Measurements from ENCODE around the gene SYT8. TPM values are rescaled to one million over a fixed set of nuclear protein-coding genes. Genes with fewer than 3 reads are reported as not detected.

Gene SYT8
- total RNA-seq, 4 donors from 2014 or later, result 2.0 TPM; not detected in 3

DNA sequence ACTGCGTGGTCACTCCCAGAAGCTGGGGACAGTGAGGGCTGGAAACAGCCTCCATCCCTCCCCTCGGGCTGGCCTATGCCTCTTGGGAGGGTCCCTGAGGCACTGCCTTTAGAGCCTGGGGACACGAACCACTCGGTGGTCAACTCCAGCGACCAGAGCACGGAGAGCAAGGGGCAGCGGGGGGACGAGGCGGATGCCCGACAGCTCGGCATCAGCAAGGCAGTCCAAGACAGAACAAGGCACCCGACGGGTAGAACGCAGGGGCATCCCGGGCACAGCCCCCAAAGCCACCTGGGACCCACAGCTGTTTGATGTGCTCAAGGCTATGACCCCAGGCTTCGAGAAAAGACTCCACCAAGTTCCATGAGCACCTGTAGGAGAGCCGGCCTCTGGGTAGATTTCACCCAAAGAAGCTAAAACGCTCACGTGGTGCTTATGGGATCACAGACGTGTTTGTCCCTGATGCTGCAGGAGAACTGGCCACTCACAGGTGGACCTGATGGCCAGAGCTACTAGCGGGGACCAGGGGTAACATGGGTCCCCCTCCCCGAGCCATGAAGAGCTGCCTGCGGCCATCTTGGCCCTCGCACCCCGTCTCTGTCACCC, 17.6 kb downstream of the SYT8 start:
- H3K27me3 ChIP-seq, result no peaks in the 10 kb centered on the region
- DNase-seq, result no peak
- TF ChIP-seq CTCF (IDR thresholded peaks at IDR 0.05) (no peak), POLR2A (IDR thresholded peaks at IDR 0.05) (no peak)
- intact Hi-C loops (cut with DNase I; ENCODE audit: low total_unique reads), result no loop called here
- H3K27ac ChIP-seq, result no peak overlapping the region
- no peaks in the 10 kb centered on the region for H3K4me1 ChIP-seq
- no peak overlapping the region for H3K4me3 ChIP-seq
- H3K9me3 ChIP-seq, result no peaks in the 10 kb centered on the region
- no peaks in the 10 kb centered on the region for H3K36me3 ChIP-seq

- no peak for DNase-seq
- Histone ChIP-seq H3K4me3 (no peak within 1 kb of the TSS), H3K4me1 (no peaks in the 10 kb centered on the region), H3K9me3 (no peaks in the 10 kb centered on the region), H3K27me3 (no peaks in the 10 kb centered on the region), H3K36me3 (no peaks in the 10 kb centered on the region), H3K27ac (no peak within 1 kb of the TSS)
- intact Hi-C loops (cut with DNase I; ENCODE audit: low total_unique reads), result no loop called here
- TF ChIP-seq CTCF (IDR thresholded peaks at IDR 0.05), result no peak
- TF ChIP-seq POLR2A (IDR thresholded peaks at IDR 0.05), result no peak
Measured at GRCh38 chr11:1852877-1853276, 18.1 kb downstream of the SYT8 start, which contains the start of gene LSP1. TSS of gene LSP1 (plus strand) at chr11:1853084. CDS start at chr11:1853145, 61 bp downstream.

- H3K4me1 ChIP-seq, result no peaks in the 10 kb centered on the region
- no peak overlapping the region for H3K4me3 ChIP-seq
- no peaks in the 10 kb centered on the region for H3K9me3 ChIP-seq
- no peak for DNase-seq
- no peak overlapping the region for H3K27ac ChIP-seq
- no peaks in the 10 kb centered on the region for H3K36me3 ChIP-seq
- intact Hi-C loops (cut with DNase I; ENCODE audit: low total_unique reads), result no loop called here
- H3K27me3 ChIP-seq, result no peaks in the 10 kb centered on the region
- TF ChIP-seq POLR2A (IDR thresholded peaks at IDR 0.05) (no peak), CTCF (IDR thresholded peaks at IDR 0.05) (no peak)
Measured at GRCh38 chr11:1853376-1854131, 18.8 kb downstream of the SYT8 start.

DNA sequence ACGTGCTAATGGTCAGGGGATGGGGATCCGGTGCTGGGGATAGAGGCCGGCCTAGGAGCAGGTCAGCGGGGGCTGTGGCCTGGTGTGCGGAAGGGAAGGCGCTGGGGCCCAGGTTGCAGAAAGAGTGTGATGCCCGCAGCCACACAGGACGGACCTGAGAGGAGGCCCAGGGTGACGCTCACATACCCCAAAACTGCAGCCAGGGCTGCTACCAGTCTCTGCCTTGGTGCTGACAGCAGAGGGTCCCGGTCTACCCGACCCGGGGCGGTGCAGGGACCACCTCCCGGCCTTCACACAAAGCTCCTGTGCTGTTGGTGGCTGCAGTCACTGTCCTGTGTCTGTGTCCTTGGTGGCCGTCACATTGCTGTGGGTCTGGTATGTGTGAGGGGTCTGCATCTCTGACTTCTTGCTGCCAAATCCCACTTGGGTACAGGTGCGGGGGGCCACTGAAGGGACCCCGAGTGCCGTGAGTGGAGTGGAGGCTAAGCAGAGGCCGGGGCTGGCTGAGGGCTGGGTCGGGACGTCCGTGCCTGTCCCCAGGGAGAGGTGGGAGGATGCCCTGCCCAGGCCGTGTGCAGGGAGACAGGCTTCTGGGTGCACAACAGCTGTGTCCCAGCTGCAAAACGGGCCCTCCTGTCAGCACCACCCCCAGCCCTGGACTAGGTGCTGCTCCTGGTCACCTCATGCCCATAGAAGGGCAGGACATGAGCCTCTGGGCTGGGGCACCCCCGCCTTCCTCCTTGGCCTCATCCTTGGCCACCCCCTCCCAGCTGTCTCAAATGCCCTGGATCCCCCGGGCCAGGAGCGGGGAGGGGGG, 19.6 kb downstream of the SYT8 start:
- H3K9me3 ChIP-seq, result no peaks in the 10 kb centered on the region
- no peak overlapping the region for H3K27ac ChIP-seq
- no peaks in the 10 kb centered on the region for H3K4me1 ChIP-seq
- H3K4me3 ChIP-seq, result no peak overlapping the region
- no peak for DNase-seq
- H3K27me3 ChIP-seq, result no peaks in the 10 kb centered on the region
- TF ChIP-seq POLR2A (IDR thresholded peaks at IDR 0.05) (no peak), CTCF (IDR thresholded peaks at IDR 0.05) (no peak)
- intact Hi-C loops (cut with DNase I; ENCODE audit: low total_unique reads), result no loop called here
- no peaks in the 10 kb centered on the region for H3K36me3 ChIP-seq

Measured in uterus (tissue), 4 donors.